Tibial nerve (tissue), 4 donors: ENCODE results near the gene NUP93.

ENCODE experiments used
- EP300 ChIP-seq, 2 donors: sonication (generic); formaldehyde crosslinking; IDR thresholded peaks; one replicate each; pipeline ENCODE4 v1.6.1; 2017; ENCODE audit warnings: antibody characterized with exemption in 2 of 2, mild to moderate bottlenecking in 1 of 2
- POLR2A ChIP-seq, 2 donors: fragments of 450-650 bp; IDR thresholded peaks; one replicate each; pipeline ENCODE4 v1.6.1; 2017; ENCODE audit warnings: antibody characterized with exemption in 2 of 2, mild to moderate bottlenecking in 2 of 2, moderate library complexity in 2 of 2
- TF ChIP-seq, protein P1 (sequence below), 5 experiments: fragments of 200-600 bp in 3 of 5; fragments of 450-650 bp in 2 of 5; sonication (generic) in 3 of 5; IDR thresholded peaks; one replicate each; pipeline ENCODE4 v1.5.1; 2016 to 2019; ENCODE audit warnings: antibody characterized with exemption in 5 of 5, mild to moderate bottlenecking in 3 of 5, moderate library complexity in 2 of 5

DNA sequence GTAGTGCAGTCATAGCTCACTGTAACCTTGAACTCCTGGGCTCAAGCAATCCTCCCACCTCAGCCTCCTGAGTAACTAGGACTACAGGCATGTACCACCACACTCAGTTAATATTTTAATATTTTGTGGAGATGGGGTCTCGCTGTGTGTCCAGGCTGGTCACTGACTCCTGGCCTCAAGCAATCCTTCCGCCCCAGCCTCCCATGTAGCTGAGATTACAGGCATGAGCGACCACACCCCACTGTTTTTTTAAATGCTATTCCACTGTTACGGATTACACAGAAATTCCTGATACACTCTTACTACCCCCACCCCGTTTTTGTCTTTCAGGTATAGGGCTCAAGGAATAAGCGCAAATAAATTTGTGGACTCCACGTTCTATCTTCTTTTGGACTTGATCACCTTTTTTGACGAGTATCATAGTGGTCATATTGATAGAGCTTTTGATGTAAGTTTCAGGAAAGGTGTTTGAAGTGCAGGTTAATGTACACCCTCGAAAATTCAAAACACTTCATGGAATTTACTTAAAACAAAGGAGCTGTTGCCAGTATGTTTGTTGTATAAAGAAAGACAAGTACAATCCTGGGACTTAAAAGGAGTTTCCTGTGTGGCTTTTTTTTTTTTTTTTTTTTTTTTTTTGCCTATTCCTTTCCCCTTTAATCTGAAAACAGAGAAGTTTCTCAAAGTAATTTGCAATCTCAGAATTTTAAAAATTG lies 108.9 kb downstream of the NUP93 start:
- TF ChIP-seq, protein P1, sequence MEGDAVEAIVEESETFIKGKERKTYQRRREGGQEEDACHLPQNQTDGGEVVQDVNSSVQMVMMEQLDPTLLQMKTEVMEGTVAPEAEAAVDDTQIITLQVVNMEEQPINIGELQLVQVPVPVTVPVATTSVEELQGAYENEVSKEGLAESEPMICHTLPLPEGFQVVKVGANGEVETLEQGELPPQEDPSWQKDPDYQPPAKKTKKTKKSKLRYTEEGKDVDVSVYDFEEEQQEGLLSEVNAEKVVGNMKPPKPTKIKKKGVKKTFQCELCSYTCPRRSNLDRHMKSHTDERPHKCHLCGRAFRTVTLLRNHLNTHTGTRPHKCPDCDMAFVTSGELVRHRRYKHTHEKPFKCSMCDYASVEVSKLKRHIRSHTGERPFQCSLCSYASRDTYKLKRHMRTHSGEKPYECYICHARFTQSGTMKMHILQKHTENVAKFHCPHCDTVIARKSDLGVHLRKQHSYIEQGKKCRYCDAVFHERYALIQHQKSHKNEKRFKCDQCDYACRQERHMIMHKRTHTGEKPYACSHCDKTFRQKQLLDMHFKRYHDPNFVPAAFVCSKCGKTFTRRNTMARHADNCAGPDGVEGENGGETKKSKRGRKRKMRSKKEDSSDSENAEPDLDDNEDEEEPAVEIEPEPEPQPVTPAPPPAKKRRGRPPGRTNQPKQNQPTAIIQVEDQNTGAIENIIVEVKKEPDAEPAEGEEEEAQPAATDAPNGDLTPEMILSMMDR (IDR thresholded peaks at IDR 0.05) = no peak
- no peak for TF ChIP-seq POLR2A (IDR thresholded peaks at IDR 0.05)
- TF ChIP-seq EP300 (IDR thresholded peaks at IDR 0.05) = no peak
